Neural progenitor cell (in vitro differentiated cells): ENCODE results near the gene NTM.

ENCODE experiments used
- CTCF ChIP-seq: fragments of 200-600 bp; sonication (generic); IDR thresholded peaks from 2 replicates; pipeline ENCODE4 v1.5.1; 2017; ENCODE audit warnings: antibody characterized with exemption, mild to moderate bottlenecking
- EZH2 ChIP-seq: fragments of 200-600 bp; sonication (generic); IDR thresholded peaks from 2 replicates; pipeline ENCODE4 v1.6.1; 2017; ENCODE audit warnings: antibody characterized with exemption, mild to moderate bottlenecking, moderate library complexity

DNA sequence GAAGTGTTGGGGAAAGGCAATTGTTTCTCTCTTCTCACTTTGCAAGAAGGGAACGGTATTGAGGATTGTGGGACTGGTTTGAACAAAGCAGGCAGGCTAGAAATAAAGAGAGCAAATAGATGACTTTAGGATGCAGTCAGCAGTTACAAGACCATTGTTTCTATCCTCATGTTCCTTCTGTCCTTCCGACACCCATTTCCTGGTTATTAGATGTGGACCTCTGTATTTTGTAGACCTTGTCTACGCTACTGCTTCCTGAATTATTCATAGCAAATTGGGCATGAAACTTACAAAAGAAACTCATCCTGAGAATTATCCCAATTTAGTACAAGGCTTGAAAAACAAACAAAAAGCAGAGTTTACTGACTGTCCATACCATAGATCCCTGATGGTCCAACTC lies 656.3 kb downstream of the NTM start:
- TF ChIP-seq EZH2 (no peak), CTCF (no peak)
